ENCODE measurements around the gene IP6K3.

IP6K3 gene

GRCh38 chr6:33758815-33759216 lies 12.1 kb upstream of the IP6K3 start:
- DNase-seq = no peak

- DNase-seq = no peak
Measured at GRCh38 chr6:33757906-33758305, 11.2 kb upstream of the IP6K3 start.

GRCh38 chr6:33757113-33757512 lies 10.4 kb upstream of the IP6K3 start:
- DNase-seq = no peak

- DNase-seq = no peak
Measured at GRCh38 chr6:33756211-33756954, 9.7 kb upstream of the IP6K3 start.

- peak; percentile 93 for DNase-seq
Measured at GRCh38 chr6:33755070-33755869, 8.6 kb upstream of the IP6K3 start.

- DNase-seq = no peak
Measured at GRCh38 chr6:33754222-33754621, 7.5 kb upstream of the IP6K3 start.

GRCh38 chr6:33752646-33753015 lies 5.9 kb upstream of the IP6K3 start:
- no peak for DNase-seq

- peak; percentile 94 for DNase-seq
Measured at GRCh38 chr6:33751771-33752645, 5.3 kb upstream of the IP6K3 start.

GRCh38 chr6:33750244-33750991 lies 3.7 kb upstream of the IP6K3 start:
- DNase-seq = no peak

GRCh38 chr6:33749401-33749800 lies 2.7 kb upstream of the IP6K3 start:
- DNase-seq = no peak

- DNase-seq = no peak
Measured at GRCh38 chr6:33748841-33749240, 2.1 kb upstream of the IP6K3 start.

- no peak for DNase-seq
Measured at GRCh38 chr6:33747823-33748222, 1.1 kb upstream of the IP6K3 start.

- DNase-seq = no peak
Measured at GRCh38 chr6:33746036-33746600, 587 bp downstream of the IP6K3 start.

- DNase-seq = no peak
Measured at GRCh38 chr6:33745548-33745947, 1.2 kb downstream of the IP6K3 start.

- peak; percentile 85 for DNase-seq
Measured at GRCh38 chr6:33744895-33745546, 1.7 kb downstream of the IP6K3 start.

GRCh38 chr6:33744001-33744848 lies 2.5 kb downstream of the IP6K3 start:
- peak; percentile 84 for DNase-seq

- no peak for DNase-seq
Measured at GRCh38 chr6:33742837-33743236, 3.9 kb downstream of the IP6K3 start.

GRCh38 chr6:33742092-33742491 lies 4.6 kb downstream of the IP6K3 start:
- DNase-seq = no peak

GRCh38 chr6:33740794-33741193 lies 5.9 kb downstream of the IP6K3 start:
- DNase-seq = no peak

- DNase-seq = no peak
Measured at GRCh38 chr6:33740204-33740608, 6.5 kb downstream of the IP6K3 start.

GRCh38 chr6:33739571-33739970 lies 7.1 kb downstream of the IP6K3 start:
- no peak for DNase-seq

All from NCI-H345 (cell line).